ENCODE measurements around the gene TCEA2. TPM values are rescaled to one million over a fixed set of nuclear protein-coding genes. Genes with fewer than 3 reads are reported as not detected.

TCEA2 gene
- total RNA-seq, 2 donors from 2014 or later = 21.9 to 79.3 TPM

GRCh38 chr20:64104667-64105451 lies 41.9 kb downstream of the TCEA2 start:
- ATAC-seq (no peak), DNase-seq (ENCODE audit: low spot score in 2 of 2) (peak; percentile 1 to 51)
- H3K9me3 Mint-ChIP-seq = no peaks in the 10 kb centered on the region

GRCh38 chr20:64105846-64106434 lies 42.9 kb downstream of the TCEA2 start:
- Mint-ChIP-seq H3K9me3 (no peaks in the 10 kb centered on the region), H3K27ac (no peak overlapping the region), H3K36me3 (no peaks in the 10 kb centered on the region)
- no peak for ATAC-seq
- DNase-seq (ENCODE audit: low spot score in 2 of 2) = peak in 1 of 2 donors; percentile 46

More at GRCh38 chr20:64104667-64105451, 41.9 kb downstream of the TCEA2 start:
- H3K36me3 Mint-ChIP-seq = no peaks in the 10 kb centered on the region
- H3K27ac Mint-ChIP-seq = no peak overlapping the region

GRCh38 chr20:64106435-64106961 lies 43.5 kb downstream of the TCEA2 start:
- Mint-ChIP-seq H3K36me3 (no peaks in the 10 kb centered on the region), H3K9me3 (no peaks in the 10 kb centered on the region), H3K27ac (no peak overlapping the region)
- ATAC-seq = no peak
- DNase-seq (ENCODE audit: low spot score in 2 of 2) = peak in 1 of 2 donors; percentile 33

- peak in 1 of 2 donors; percentile 60 for ATAC-seq
- H3K9me3 Mint-ChIP-seq = no peaks in the 10 kb centered on the region
- H3K27ac Mint-ChIP-seq = no peak within 1 kb of the TSS
- DNase-seq (ENCODE audit: low spot score in 2 of 2) = peak; percentile 8 to 45
- H3K36me3 Mint-ChIP-seq = no peaks in the 10 kb centered on the region
Observed at GRCh38 chr20:64106981-64107735, 44.2 kb downstream of the TCEA2 start, which contains the start of gene NPBWR2. NPBWR2 (minus strand) TSS chr20:64107565; CDS start chr20:64106831, 734 bp downstream.

- H3K9me3 Mint-ChIP-seq = no peaks in the 10 kb centered on the region
- H3K27ac Mint-ChIP-seq = no peak overlapping the region
- H3K36me3 Mint-ChIP-seq = no peaks in the 10 kb centered on the region
- peak; percentile 2 to 30 for DNase-seq (ENCODE audit: low spot score in 2 of 2)
- ATAC-seq = no peak
Observed at GRCh38 chr20:64107736-64108457, 44.9 kb downstream of the TCEA2 start.

- Mint-ChIP-seq H3K9me3 (no peaks in the 10 kb centered on the region), H3K36me3 (no peaks in the 10 kb centered on the region), H3K27ac (no peak overlapping the region)
- ATAC-seq = no peak
- peak in 1 of 2 donors; percentile 37 for DNase-seq (ENCODE audit: low spot score in 2 of 2)
Observed at GRCh38 chr20:64108731-64109681, 46.0 kb downstream of the TCEA2 start.

GRCh38 chr20:64109831-64110391 lies 46.9 kb downstream of the TCEA2 start:
- DNase-seq (ENCODE audit: low spot score in 2 of 2) (peak in 1 of 2 donors; percentile 28), ATAC-seq (no peak)
- Mint-ChIP-seq H3K36me3 (no peaks in the 10 kb centered on the region), H3K9me3 (no peaks in the 10 kb centered on the region), H3K27ac (no peak overlapping the region)

- H3K27ac Mint-ChIP-seq = no peak overlapping the region
- DNase-seq (ENCODE audit: low spot score in 2 of 2) (peak; percentile 1 to 51), ATAC-seq (no peak)
- no peaks in the 10 kb centered on the region for H3K9me3 Mint-ChIP-seq
- no peaks in the 10 kb centered on the region for H3K36me3 Mint-ChIP-seq
Observed at GRCh38 chr20:64110411-64111068, 47.5 kb downstream of the TCEA2 start.

GRCh38 chr20:64111841-64112641 lies 49.0 kb downstream of the TCEA2 start:
- H3K27ac Mint-ChIP-seq = no peak overlapping the region

GRCh38 chr20:64112691-64113443 lies 49.9 kb downstream of the TCEA2 start:
- peak; percentile 2 to 43 for DNase-seq (ENCODE audit: low spot score in 2 of 2)
- ATAC-seq = no peak
- no peak overlapping the region for H3K27ac Mint-ChIP-seq
- H3K36me3 Mint-ChIP-seq = no peaks in the 10 kb centered on the region
- H3K9me3 Mint-ChIP-seq = no peaks in the 10 kb centered on the region

More at GRCh38 chr20:64111841-64112641, 49.0 kb downstream of the TCEA2 start:
- ATAC-seq = no peak
- Mint-ChIP-seq H3K9me3 (no peaks in the 10 kb centered on the region), H3K36me3 (no peaks in the 10 kb centered on the region)
- DNase-seq (ENCODE audit: low spot score in 2 of 2) = peak in 1 of 2 donors; percentile 45

- peak in 1 of 2 donors; percentile 45 for DNase-seq (ENCODE audit: low spot score in 2 of 2)
- Mint-ChIP-seq H3K9me3 (no peaks in the 10 kb centered on the region), H3K36me3 (no peaks in the 10 kb centered on the region), H3K27ac (no peak overlapping the region)
- no peak for ATAC-seq
Observed at GRCh38 chr20:64113444-64113775, 50.4 kb downstream of the TCEA2 start.

- peak in 1 of 2 donors; percentile 23 for DNase-seq (ENCODE audit: low spot score in 2 of 2)
- H3K36me3 Mint-ChIP-seq = no peaks in the 10 kb centered on the region
- no peak overlapping the region for H3K27ac Mint-ChIP-seq
- ATAC-seq = no peak
- H3K9me3 Mint-ChIP-seq = no peaks in the 10 kb centered on the region
Observed at GRCh38 chr20:64113796-64114355, 50.9 kb downstream of the TCEA2 start.

- no peak overlapping the region for H3K27ac Mint-ChIP-seq
- no peaks in the 10 kb centered on the region for H3K36me3 Mint-ChIP-seq
- H3K9me3 Mint-ChIP-seq = no peaks in the 10 kb centered on the region
- DNase-seq (ENCODE audit: low spot score in 2 of 2) (peak in 1 of 2 donors; percentile 49), ATAC-seq (no peak)
Observed at GRCh38 chr20:64114356-64114971, 51.5 kb downstream of the TCEA2 start.
